ENCODE measurements around the gene RUFY4. TPM values are rescaled to one million over a fixed set of nuclear protein-coding genes. Genes with fewer than 3 reads are reported as not detected.

Gene RUFY4
- total RNA-seq, 1 donor from 2014 or later, result not detected

GRCh38 chr2:218022131-218022850 is 46.8 kb upstream of the RUFY4 start:
- ATAC-seq, result no peak
- DNase-seq, result peak; percentile 46
- intact Hi-C loops (cut with DNase I), result no loop called here

GRCh38 chr2:218022851-218023530 is 46.1 kb upstream of the RUFY4 start:
- Histone ChIP-seq H3K9me3 (no peaks in the 10 kb centered on the region), H3K36me3 (no peaks in the 10 kb centered on the region), H3K27me3 (no peaks in the 10 kb centered on the region), H3K27ac (no peak overlapping the region), H3K4me1 (peaks cover 3% of the 10 kb centered on the region), H3K4me3 (no peak overlapping the region)
- TF ChIP-seq CTCF (IDR thresholded peaks at IDR 0.05), result no peak
- no peak for ATAC-seq
- intact Hi-C loops (cut with DNase I), result no loop called here
- DNase-seq, result peak; percentile 46

More at GRCh38 chr2:218022131-218022850, 46.8 kb upstream of the RUFY4 start:
- Histone ChIP-seq H3K4me3 (no peak overlapping the region), H3K36me3 (no peaks in the 10 kb centered on the region), H3K9me3 (no peaks in the 10 kb centered on the region), H3K27ac (no peak overlapping the region), H3K27me3 (no peaks in the 10 kb centered on the region), H3K4me1 (peaks cover 9% of the 10 kb centered on the region)
- no peak for TF ChIP-seq CTCF (IDR thresholded peaks at IDR 0.05)

GRCh38 chr2:218023636-218024035 is 45.4 kb upstream of the RUFY4 start:
- no peak for ATAC-seq
- intact Hi-C loops (cut with DNase I), result no loop called here
- no peak for TF ChIP-seq CTCF (IDR thresholded peaks at IDR 0.05)
- Histone ChIP-seq H3K27ac (no peak overlapping the region), H3K9me3 (no peaks in the 10 kb centered on the region), H3K27me3 (no peaks in the 10 kb centered on the region), H3K36me3 (no peaks in the 10 kb centered on the region), H3K4me3 (no peak overlapping the region), H3K4me1 (no peaks in the 10 kb centered on the region)
- peak; percentile 19 for DNase-seq

GRCh38 chr2:218024336-218024735 is 44.7 kb upstream of the RUFY4 start:
- DNase-seq (peak; percentile 40), ATAC-seq (no peak)
- intact Hi-C loops (cut with DNase I), result no loop called here
- no peaks in the 10 kb centered on the region for H3K9me3 ChIP-seq
- no peak for TF ChIP-seq CTCF (IDR thresholded peaks at IDR 0.05)
- no peak overlapping the region for H3K27ac ChIP-seq
- no peaks in the 10 kb centered on the region for H3K27me3 ChIP-seq
- H3K4me1 ChIP-seq, result no peaks in the 10 kb centered on the region
- no peak overlapping the region for H3K4me3 ChIP-seq
- no peaks in the 10 kb centered on the region for H3K36me3 ChIP-seq

GRCh38 chr2:218024871-218025270 is 44.2 kb upstream of the RUFY4 start:
- Histone ChIP-seq H3K27ac (no peak overlapping the region), H3K4me1 (no peaks in the 10 kb centered on the region), H3K9me3 (no peaks in the 10 kb centered on the region), H3K4me3 (no peak overlapping the region), H3K36me3 (no peaks in the 10 kb centered on the region), H3K27me3 (no peaks in the 10 kb centered on the region)
- intact Hi-C loops (cut with DNase I), result no loop called here
- TF ChIP-seq CTCF (IDR thresholded peaks at IDR 0.05), result no peak
- no peak for ATAC-seq
- DNase-seq, result peak; percentile 40

All from upper lobe of right lung (tissue), 1 donor.